HG03196 (cell line): Measurements from ENCODE around the gene DHRS4.
"Not testable (repeated sequence)": the region's sequence is repeated elsewhere in the genome, so short reads cannot be mapped to it uniquely, and the experiment has no call there.

Source experiments
- ATAC-seq: cut with Tn5 transposase; IDR thresholded peaks from one replicate; pipeline ENCODE4 v1.9.1; 2021; ENCODE audit not compliant: unreplicated experiment

Gene DHRS4

DNA sequence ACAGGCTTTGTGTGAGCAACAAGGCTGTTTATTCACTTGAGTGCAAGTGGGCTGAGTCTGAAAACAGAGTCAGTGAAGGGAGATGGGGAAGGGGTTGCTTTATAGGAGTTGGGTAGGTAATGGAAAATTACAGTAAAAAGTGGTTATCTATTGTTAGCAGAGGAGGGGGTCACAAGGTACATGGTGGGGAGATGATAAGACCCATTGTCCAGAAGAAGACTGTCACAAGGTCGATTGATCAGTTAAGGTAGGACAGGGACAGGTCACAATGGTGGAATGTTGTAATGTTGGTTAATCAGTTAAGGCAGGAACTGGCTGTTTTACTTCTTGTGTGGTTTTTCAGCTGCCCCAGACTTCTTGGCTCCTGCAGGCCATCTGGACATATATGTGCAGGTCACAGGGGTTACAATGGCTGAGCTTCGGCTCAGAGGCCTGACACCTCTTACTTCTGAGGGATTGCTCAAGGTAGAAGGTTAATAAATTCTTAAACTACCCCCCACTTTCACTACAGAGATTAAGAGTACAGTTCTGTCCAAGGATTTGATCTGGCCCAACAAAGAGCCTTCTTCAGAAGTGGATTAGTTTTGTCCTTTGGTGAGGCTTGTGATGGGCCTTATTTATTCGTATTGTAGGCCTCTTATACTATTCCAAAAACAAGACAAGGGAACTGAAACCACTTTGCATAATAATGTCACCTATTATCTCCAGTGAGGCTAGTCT, 13.8 kb upstream of the DHRS4 start:
- ATAC-seq: no peak

DNA sequence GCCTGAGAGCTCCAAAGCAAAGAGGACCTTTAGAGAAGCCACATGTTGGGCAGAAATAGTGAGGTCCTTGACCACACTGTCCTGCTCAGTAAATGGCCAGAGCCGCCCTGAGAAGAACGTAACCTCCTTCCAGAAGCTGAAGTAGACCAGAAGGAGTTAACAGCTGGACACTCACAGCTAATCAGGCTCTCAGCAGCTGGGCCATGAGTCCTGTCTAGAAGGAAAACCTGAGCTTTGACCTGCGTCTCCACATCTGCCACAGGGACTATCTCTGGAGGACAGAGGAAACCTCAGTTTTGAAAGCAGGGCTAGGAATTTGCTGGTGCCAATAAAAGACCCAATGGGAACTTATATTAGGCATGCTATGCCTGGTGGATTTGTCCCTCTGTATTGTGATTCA, 12.3 kb upstream of the DHRS4 start:
- no peak for ATAC-seq

GRCh38 chr14:23941669-23942068, 11.9 kb upstream of the DHRS4 start:
- no peak for ATAC-seq

DNA sequence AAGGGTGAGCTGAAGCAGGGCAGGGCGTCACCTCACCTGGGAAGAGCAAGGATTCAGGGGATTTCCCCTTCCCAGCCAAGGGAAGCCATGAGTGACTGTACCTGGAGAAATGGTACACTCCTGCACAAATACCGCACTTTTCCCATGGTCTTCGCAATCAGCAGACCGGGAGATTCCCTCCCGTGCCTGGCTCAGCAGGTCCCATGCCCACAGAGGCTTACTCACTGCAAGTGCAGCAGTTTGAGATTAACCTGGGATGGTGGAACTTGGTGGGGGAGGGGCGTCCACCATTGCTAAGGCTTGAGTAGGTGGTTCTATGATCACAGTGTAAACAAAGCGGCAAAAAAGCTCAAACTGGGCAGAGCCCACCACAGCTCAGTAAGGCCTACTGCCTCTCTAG, 11.0 kb upstream of the DHRS4 start:
- ATAC-seq: no peak

GRCh38 chr14:23949069-23949468, 4.5 kb upstream of the DHRS4 start:
- ATAC-seq: not testable (repeated sequence)

- no peak for ATAC-seq
Measured at GRCh38 chr14:23950411-23951135, 3.0 kb upstream of the DHRS4 start.

GRCh38 chr14:23951136-23951466, 2.5 kb upstream of the DHRS4 start:
- not testable (repeated sequence) for ATAC-seq

GRCh38 chr14:23951590-23952201, 1.9 kb upstream of the DHRS4 start:
- ATAC-seq: no peak

GRCh38 chr14:23953116-23953463, 480 bp upstream of the DHRS4 start:
- not testable (repeated sequence) for ATAC-seq

- ATAC-seq: not testable (repeated sequence)
Measured at GRCh38 chr14:23954279-23954614, 677 bp downstream of the DHRS4 start.

- not testable (repeated sequence) for ATAC-seq
Measured at GRCh38 chr14:23954965-23955364, 1.4 kb downstream of the DHRS4 start.

DNA sequence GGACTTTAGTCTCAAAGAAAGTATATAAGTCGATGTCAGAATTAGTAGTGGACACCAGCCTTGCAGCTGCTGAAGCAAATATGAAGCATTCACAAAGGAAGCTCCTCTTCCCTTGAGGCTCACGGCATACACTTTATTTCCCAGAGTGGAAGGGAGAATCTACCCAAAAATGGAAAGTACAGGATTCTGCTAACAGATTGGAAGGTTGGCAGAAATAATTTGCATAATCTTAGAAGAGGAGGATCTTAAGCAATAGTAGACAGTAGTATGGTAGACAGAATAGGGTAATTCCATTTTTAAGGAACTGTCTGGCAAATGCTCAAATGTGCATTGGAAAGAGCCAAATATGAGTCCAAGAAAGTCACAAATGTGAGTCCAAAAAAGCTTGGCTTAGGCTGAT, 2.2 kb downstream of the DHRS4 start:
- ATAC-seq: not testable (repeated sequence)

DNA sequence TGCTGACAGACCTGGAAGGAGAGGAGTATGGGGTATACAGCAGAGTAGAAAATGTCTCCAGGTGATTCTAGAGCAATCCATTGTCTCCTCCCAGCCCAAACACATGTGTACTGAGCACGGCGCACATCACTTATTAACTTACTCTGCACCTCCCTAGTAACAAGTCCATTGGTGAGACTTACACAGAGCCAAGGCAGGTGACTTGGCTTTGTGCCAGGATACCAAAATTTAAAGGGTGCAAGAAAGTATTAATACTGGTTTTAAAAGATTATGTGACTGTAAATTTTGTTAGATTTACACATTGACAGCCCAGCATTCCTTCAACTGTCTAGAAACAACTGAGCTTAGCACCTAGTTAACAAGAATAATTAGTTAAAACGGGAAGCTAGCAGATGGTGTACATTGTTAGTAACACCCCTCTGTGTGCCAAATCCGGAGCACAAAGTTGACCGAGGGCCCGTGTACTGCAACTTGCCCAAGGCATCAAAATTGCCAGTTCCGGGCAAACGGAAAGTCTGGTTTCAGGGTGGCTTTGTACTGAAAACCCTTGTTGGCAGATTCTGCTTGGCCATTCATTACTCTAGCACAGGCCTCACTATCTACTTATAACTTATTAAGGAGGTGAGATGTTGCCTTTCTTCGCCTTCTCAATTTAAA, 4.5 kb downstream of the DHRS4 start:
- not testable (repeated sequence) for ATAC-seq

GRCh38 chr14:23960899-23961298, 7.3 kb downstream of the DHRS4 start:
- ATAC-seq: not testable (repeated sequence)

DNA sequence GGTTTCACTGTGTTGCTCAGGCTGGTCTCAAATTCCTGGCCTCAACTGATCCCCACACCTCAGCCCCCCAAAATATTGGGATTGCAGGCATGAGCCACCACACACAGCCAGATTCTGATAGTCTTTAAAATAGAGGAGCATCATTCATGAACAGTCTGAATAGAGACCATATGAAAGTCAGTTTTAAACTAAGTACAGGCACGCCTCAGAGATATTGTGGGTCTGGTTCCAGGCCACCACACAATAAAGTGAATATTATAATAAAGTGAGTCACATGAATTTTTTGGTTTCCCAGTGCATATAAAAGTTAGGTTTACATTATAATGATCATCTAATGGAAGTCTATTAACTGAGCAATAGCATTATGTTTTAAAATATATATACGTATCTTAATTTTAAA, 8.1 kb downstream of the DHRS4 start:
- ATAC-seq: not testable (repeated sequence)

DNA sequence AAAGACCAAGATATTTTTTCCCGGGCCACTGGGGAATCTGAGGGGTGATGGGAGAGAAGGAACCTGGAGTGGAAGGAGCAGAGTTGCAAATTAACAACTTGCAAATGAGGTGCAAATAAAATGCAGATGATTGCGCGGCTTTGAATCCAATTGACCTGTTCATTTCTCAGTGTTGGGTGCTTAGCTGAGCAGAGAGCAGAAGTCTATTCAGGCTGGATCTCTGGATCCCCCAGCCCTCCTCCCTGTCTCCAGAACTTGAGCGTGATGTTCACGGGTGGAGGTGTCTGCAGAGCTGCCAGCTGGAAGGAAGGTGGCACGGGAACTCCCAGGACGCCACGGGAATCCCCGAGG, 15.5 kb downstream of the DHRS4 start:
- ATAC-seq: peak; percentile 11

DNA sequence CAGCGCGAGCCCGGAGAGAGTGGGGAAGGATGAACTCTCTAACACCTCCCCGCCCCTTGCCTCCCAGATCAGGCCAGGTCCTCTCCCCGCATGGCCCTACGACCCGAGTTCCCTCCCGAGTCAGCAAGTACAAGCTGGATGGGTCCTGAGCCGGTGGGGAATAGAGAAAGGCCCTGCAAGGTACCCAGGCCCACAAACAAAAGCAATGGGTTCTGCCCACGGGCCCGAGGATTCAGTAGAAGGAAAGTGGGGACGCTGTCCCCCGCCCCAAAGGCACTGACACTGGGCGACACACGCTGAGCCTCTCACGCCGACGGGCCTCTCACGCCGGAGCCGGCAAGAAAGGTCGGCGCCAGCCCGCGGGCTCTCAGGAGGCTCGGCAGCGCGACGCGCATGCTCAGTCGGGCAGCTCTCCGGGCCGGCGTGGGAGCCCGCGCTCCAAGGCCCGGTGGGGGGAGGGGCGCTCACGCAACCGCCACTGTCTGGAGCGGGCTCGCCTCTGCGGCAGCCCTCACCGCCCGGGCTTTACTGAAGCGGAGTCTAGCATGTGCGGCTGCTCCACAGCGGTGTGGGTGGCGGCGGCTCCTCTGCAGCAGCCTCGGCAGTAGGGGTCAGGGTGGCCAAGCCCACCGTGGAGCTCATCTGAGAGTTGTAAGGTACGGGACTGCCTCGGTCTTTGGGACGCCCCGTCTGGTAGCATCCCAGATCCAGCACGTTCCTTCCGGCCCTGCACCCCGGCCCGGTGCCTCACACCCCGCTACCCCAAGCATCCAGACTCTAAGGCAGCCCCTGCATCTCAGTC, 16.1 kb downstream of the DHRS4 start:
- ATAC-seq: peak; percentile 67

DNA sequence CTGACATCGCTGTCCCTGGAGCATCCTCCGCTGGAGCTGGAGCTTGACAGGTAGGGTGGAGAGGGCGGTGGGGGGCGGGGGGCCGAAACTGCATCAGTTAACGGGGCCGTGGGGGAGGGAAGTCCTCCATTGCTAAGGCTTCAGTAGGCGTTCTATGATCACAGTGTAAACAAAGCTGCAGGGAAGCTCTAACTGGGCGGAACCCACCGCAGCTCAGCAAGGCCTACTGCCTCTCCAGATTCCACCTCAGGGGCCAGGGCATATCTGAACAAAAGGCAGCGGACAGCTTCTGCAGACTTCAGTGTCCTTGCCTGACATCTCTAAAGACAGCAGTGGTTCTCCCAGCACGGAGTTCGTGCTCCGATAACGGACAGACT, 16.7 kb downstream of the DHRS4 start:
- not testable (repeated sequence) for ATAC-seq

- ATAC-seq: not testable (repeated sequence)
Measured at GRCh38 chr14:23973178-23973577, 19.6 kb downstream of the DHRS4 start.

GRCh38 chr14:23974041-23974440, 20.5 kb downstream of the DHRS4 start:
- ATAC-seq: not testable (repeated sequence)

- not testable (repeated sequence) for ATAC-seq
Measured at GRCh38 chr14:23977208-23977607, 23.6 kb downstream of the DHRS4 start.
